ENCODE results near the gene REN. TPM values are rescaled to one million over a fixed set of nuclear protein-coding genes. Genes with fewer than 3 reads are reported as not detected.

REN gene
- total and polyA plus RNA-seq, 2 experiments from 2014 or later: not detected

DNA sequence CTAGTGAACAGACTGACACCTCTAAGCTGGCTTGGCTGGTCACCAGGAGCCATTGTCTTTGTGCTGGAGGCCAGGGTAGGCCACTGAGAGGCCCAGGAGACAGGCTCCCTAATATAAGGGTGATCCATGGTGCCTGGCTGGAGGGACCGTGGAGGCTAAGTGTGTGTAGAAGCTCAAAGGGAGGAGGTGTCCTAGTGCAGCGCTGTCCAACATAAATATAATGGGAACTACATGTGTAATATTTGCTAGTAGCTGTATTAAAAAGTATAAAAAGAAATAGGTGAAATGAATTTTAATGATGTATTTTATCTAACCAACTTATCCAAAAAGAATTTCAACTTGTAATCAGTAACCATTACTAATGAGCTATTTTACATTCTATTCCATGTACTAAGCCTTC lies 58.2 kb downstream of the REN start:
- H3F3A ChIP-seq (ENCODE audit: insufficient read depth): peaks cover 4% of the 10 kb centered on the region; the same call in 1 of the 2 replicates
- in situ Hi-C loops (cut with MboI): no loop called here

DNA sequence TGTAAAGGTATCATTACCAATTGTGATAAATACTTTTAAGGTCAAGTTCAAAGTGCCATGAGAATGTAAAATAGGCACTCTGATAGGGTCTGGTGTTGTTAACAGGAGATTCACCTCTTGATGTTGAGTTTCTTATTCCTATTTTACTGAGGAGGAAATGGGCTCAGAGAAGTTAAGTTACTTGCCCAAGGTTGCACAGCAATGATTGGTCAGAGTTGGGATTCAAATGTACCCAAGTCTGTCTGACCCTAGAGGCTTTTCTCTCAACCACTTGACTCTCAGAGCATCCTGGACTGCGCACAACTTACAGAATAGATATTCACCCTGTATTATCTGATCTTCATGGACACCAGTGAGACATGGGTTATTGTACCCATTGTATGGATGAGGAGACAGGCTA lies 59.3 kb downstream of the REN start:
- Histone ChIP-seq H2AFZ (no peak overlapping the region), H3K4me2 (ENCODE audit: unreplicated experiment) (no peak overlapping the region), H3K9me2 (ENCODE audit: insufficient read depth) (no peaks in the 10 kb centered on the region), H3K4me1 (ENCODE audit: insufficient read depth) (peaks cover 23% of the 10 kb centered on the region), H3K9me3 (ENCODE audit: low read depth) (no peaks in the 10 kb centered on the region), H3K27ac (no peak overlapping the region), H3K4me3 (no peak overlapping the region), H3K79me2 (ENCODE audit: insufficient read depth) (peaks cover 61% of the 10 kb centered on the region), H3K9ac (no peak overlapping the region), H3K27me3 (replicated peaks; ENCODE audit: insufficient read depth) (no peaks in the 10 kb centered on the region), H3K36me3 (ENCODE audit: low read depth) (no peaks in the 10 kb centered on the region), H4K20me1 (ENCODE audit: insufficient read depth) (no peaks in the 10 kb centered on the region), H3F3A (ENCODE audit: insufficient read depth) (peaks cover 7% of the 10 kb centered on the region; the same call in 1 of the 2 replicates)
- WGBS, 2 experiments (ENCODE audit: low coverage in 1 of 2, low lambda C conversion rate in 2 of 2, missing lambda C conversion rate in 2 of 2): 91 to 100% methylated on average over 1 of the region's 1 CpG
- no peak for DNase-seq
- in situ Hi-C loops (cut with MboI): no loop called here
- TF ChIP-seq EZH2 (IDR thresholded peaks at IDR 0.05; ENCODE audit: insufficient read depth, poor library complexity, severe bottlenecking) (no peak), EZH2phosphoT487 (IDR thresholded peaks at IDR 0.05; ENCODE audit: insufficient read depth, low read depth) (no peak)

More for the DNA sequence above, 58.2 kb downstream of the REN start:
- H3K4me3 ChIP-seq: no peak overlapping the region
- no peak for DNase-seq
- peaks cover 55% of the 10 kb centered on the region for H3K79me2 ChIP-seq (ENCODE audit: insufficient read depth)
- H4K20me1 ChIP-seq (ENCODE audit: insufficient read depth): no peaks in the 10 kb centered on the region
- H3K27ac ChIP-seq: no peak overlapping the region
- TF ChIP-seq EZH2phosphoT487 (IDR thresholded peaks at IDR 0.05; ENCODE audit: insufficient read depth, low read depth) (no peak), EZH2 (IDR thresholded peaks at IDR 0.05; ENCODE audit: insufficient read depth, poor library complexity, severe bottlenecking) (no peak)
- H2AFZ ChIP-seq: no peak overlapping the region
- H3K9ac ChIP-seq: no peak overlapping the region
- H3K9me2 ChIP-seq (ENCODE audit: insufficient read depth): no peaks in the 10 kb centered on the region
- H3K4me1 ChIP-seq (ENCODE audit: insufficient read depth): peaks cover 20% of the 10 kb centered on the region
- no peaks in the 10 kb centered on the region for H3K36me3 ChIP-seq (ENCODE audit: low read depth)
- 95 to 98% methylated on average over 2 of the region's 2 CpGs for WGBS, 2 experiments (ENCODE audit: low coverage in 1 of 2, low lambda C conversion rate in 2 of 2, missing lambda C conversion rate in 2 of 2)
- no peaks in the 10 kb centered on the region for H3K9me3 ChIP-seq (ENCODE audit: low read depth)
- no peak overlapping the region for H3K4me2 ChIP-seq (ENCODE audit: unreplicated experiment)
- H3K27me3 ChIP-seq (replicated peaks; ENCODE audit: insufficient read depth): no peaks in the 10 kb centered on the region

DNA sequence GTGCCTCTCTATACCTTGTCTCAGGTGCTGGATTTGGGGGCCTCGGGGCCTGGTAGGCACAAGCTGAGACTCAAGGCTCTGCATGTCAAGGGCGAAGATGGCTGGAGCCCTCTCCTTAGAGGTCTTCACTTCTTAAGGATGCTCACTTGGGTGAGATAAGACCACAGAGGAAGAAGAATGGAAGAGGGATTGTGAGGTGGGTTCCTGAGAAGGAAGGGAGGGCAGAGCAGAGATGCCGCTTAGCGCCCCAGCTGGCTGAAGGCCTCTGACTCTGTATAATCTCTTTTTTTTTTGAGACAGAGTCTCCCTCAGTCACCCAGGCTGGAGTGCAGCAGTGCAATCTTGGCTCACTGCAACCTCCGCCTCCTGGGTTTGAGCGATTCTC lies 61.0 kb downstream of the REN start:
- in situ Hi-C loops (cut with MboI): no loop called here
- peaks cover 7% of the 10 kb centered on the region; the same call in 1 of the 2 replicates for H3F3A ChIP-seq (ENCODE audit: insufficient read depth)
- no peak overlapping the region for H2AFZ ChIP-seq
- H3K4me2 ChIP-seq (ENCODE audit: unreplicated experiment): peak overlapping the region; percentile 20
- TF ChIP-seq EZH2 (IDR thresholded peaks at IDR 0.05; ENCODE audit: insufficient read depth, poor library complexity, severe bottlenecking) (no peak), EZH2phosphoT487 (IDR thresholded peaks at IDR 0.05; ENCODE audit: insufficient read depth, low read depth) (no peak)
- no peaks in the 10 kb centered on the region for H3K27me3 ChIP-seq (replicated peaks; ENCODE audit: insufficient read depth)
- H3K4me1 ChIP-seq (ENCODE audit: insufficient read depth): peaks cover 23% of the 10 kb centered on the region
- no peaks in the 10 kb centered on the region for H3K36me3 ChIP-seq (ENCODE audit: low read depth)
- no peaks in the 10 kb centered on the region for H3K9me3 ChIP-seq (ENCODE audit: low read depth)
- H4K20me1 ChIP-seq (ENCODE audit: insufficient read depth): no peaks in the 10 kb centered on the region
- H3K27ac ChIP-seq: no peak overlapping the region
- H3K79me2 ChIP-seq (ENCODE audit: insufficient read depth): peaks cover 69% of the 10 kb centered on the region
- no peak for DNase-seq
- H3K4me3 ChIP-seq: no peak overlapping the region
- 96 to 100% methylated on average over 6 of the region's 6 CpGs for WGBS, 2 experiments (ENCODE audit: low coverage in 1 of 2, low lambda C conversion rate in 2 of 2, missing lambda C conversion rate in 2 of 2)
- H3K9ac ChIP-seq: no peak overlapping the region
- no peaks in the 10 kb centered on the region for H3K9me2 ChIP-seq (ENCODE audit: insufficient read depth)

Other genes starting within 250 kb of the REN start
- gene SOX13, start 93.2 kb downstream of the REN start, total RNA-seq (2014; rRNA removed; shearing (Covaris generic)): 5.5 and 5.8 TPM in 2 replicates
- 3.0 and 3.1 TPM in 2 replicates for gene SOX13, start 93.2 kb downstream of the REN start, polyA plus RNA-seq (2016; fragmentation: Nextera tagmentation; extraction: Ambion mirVana)
- gene ETNK2, start 14.3 kb downstream of the REN start, total RNA-seq (2014; rRNA removed; shearing (Covaris generic)): 4.2 and 6.1 TPM in 2 replicates
- 5.0 and 5.2 TPM in 2 replicates for gene ETNK2, start 14.3 kb downstream of the REN start, polyA plus RNA-seq (2016; fragmentation: Nextera tagmentation; extraction: Ambion mirVana)
- gene KISS1, start 30.2 kb upstream of the REN start, total RNA-seq (2014; rRNA removed; shearing (Covaris generic)): not detected in 2 replicates
- not detected in 2 replicates for gene KISS1, start 30.2 kb upstream of the REN start, polyA plus RNA-seq (2016; fragmentation: Nextera tagmentation; extraction: Ambion mirVana)
- not detected in 2 replicates for gene GOLT1A, start 47.7 kb upstream of the REN start, total RNA-seq (2014; rRNA removed; shearing (Covaris generic))
- not detected in 2 replicates for gene GOLT1A, start 47.7 kb upstream of the REN start, polyA plus RNA-seq (2016; fragmentation: Nextera tagmentation; extraction: Ambion mirVana)
- 7.3 and 8.3 TPM in 2 replicates for gene PLEKHA6, start 193.6 kb upstream of the REN start, total RNA-seq (2014; rRNA removed; shearing (Covaris generic))
- gene PLEKHA6, start 193.6 kb upstream of the REN start, polyA plus RNA-seq (2016; fragmentation: Nextera tagmentation; extraction: Ambion mirVana): 4.5 and 5.5 TPM in 2 replicates
- 27.6 and 28.4 TPM in 2 replicates for gene PPP1R15B, start 245.5 kb upstream of the REN start, total RNA-seq (2014; rRNA removed; shearing (Covaris generic))
- gene PPP1R15B, start 245.5 kb upstream of the REN start, polyA plus RNA-seq (2016; fragmentation: Nextera tagmentation; extraction: Ambion mirVana): 14.5 and 15.4 TPM in 2 replicates

All from GM23248 (cell line).